HepG2 (cell line): ENCODE measurements around the gene KBTBD3. TPM values are rescaled to one million over a fixed set of nuclear protein-coding genes. Genes with fewer than 3 reads are reported as not detected.

Source experiments
- BCL6 ChIP-seq: IDR thresholded peaks from 2 replicates; pipeline ENCODE4 v1.6.1; 2016; ENCODE audit warnings: missing genetic modification reagents, missing compliant biosample characterization
- EP300 ChIP-seq, 3 experiments: sonication (generic) in 1 of 3; formaldehyde crosslinking in 1 of 3; IDR thresholded peaks; 2 replicates each; pipeline versions ENCODE4 v1.5.1 to v1.6.1; 2011 to 2020; ENCODE audit warnings: low read depth in 2 of 3, low read length in 2 of 3, borderline replicate concordance in 1 of 3, improper control_type of control experiment in 1 of 3, mild to moderate bottlenecking in 1 of 3, missing genetic modification reagents in 1 of 3, moderate library complexity in 1 of 3
- HMG20A ChIP-seq: IDR thresholded peaks from 2 replicates; pipeline ENCODE4 v1.6.1; 2016; ENCODE audit warnings: borderline replicate concordance
- KAT8 ChIP-seq: IDR thresholded peaks from 2 replicates; pipeline ENCODE4 v1.6.1; 2016; ENCODE audit warnings: missing genetic modification reagents, missing compliant biosample characterization
- KDM6A ChIP-seq: IDR thresholded peaks from 2 replicates; pipeline ENCODE4 v1.6.1; 2016; ENCODE audit warnings: low read depth
- NRL ChIP-seq: sonication (generic); formaldehyde crosslinking; IDR thresholded peaks from 2 replicates; pipeline ENCODE4 v1.5.0; 2020; ENCODE audit warnings: missing genetic modification reagents, mild to moderate bottlenecking, moderate library complexity, borderline replicate concordance
- PHF20 ChIP-seq: sonication (generic); formaldehyde crosslinking; IDR thresholded peaks from 2 replicates; pipeline ENCODE4 v1.5.0; 2020; ENCODE audit warnings: mild to moderate bottlenecking, missing genetic modification reagents
- RXRA ChIP-seq: sonication (generic); formaldehyde crosslinking; IDR thresholded peaks from 2 replicates; pipeline ENCODE4 v1.5.1; 2020; ENCODE audit warnings: missing genetic modification reagents
- SMARCE1 ChIP-seq: fragments of 450-650 bp; IDR thresholded peaks from 2 replicates; pipeline ENCODE4 v1.6.1; 2017; ENCODE audit warnings: borderline replicate concordance
- SP140L ChIP-seq: sonication (generic); formaldehyde crosslinking; IDR thresholded peaks from 2 replicates; pipeline ENCODE4 v1.4.0; 2020; ENCODE audit warnings: missing genetic modification reagents, borderline replicate concordance
- TBX2 ChIP-seq: sonication (generic); formaldehyde crosslinking; IDR thresholded peaks from 2 replicates; pipeline ENCODE4 v1.5.0; 2020; ENCODE audit warnings: missing genetic modification reagents, mild to moderate bottlenecking, borderline replicate concordance
- TSC22D2 ChIP-seq: sonication (generic); formaldehyde crosslinking; IDR thresholded peaks from 2 replicates; pipeline ENCODE4 v1.5.1; 2020; ENCODE audit warnings: missing genetic modification reagents, mild to moderate bottlenecking, borderline replicate concordance
- ZFYVE20 ChIP-seq: sonication (generic); formaldehyde crosslinking; IDR thresholded peaks from 2 replicates; pipeline ENCODE4 v1.8.0; 2023; ENCODE audit warnings: low read depth, mild to moderate bottlenecking, moderate library complexity, missing genetic modification reagents, borderline replicate concordance
- ZNF224 ChIP-seq: sonication (generic); formaldehyde crosslinking; IDR thresholded peaks from 2 replicates; pipeline ENCODE4 v1.5.0; 2020; ENCODE audit warnings: mild to moderate bottlenecking, missing genetic modification reagents
- ZNF263 ChIP-seq: sonication (generic); formaldehyde crosslinking; IDR thresholded peaks from 2 replicates; pipeline ENCODE4 v1.4.0; 2020; ENCODE audit warnings: missing genetic modification reagents
- ZNF264 ChIP-seq: sonication (generic); formaldehyde crosslinking; IDR thresholded peaks from 2 replicates; pipeline ENCODE4 v1.4.0; 2020; ENCODE audit warnings: missing genetic modification reagents
- ZNF3 ChIP-seq: IDR thresholded peaks from 2 replicates; pipeline ENCODE4 v1.7.0; 2017; ENCODE audit warnings: inconsistent platforms
- ZNF317 ChIP-seq: sonication (generic); formaldehyde crosslinking; IDR thresholded peaks from 2 replicates; pipeline ENCODE4 v1.5.0; 2020; ENCODE audit warnings: mild to moderate bottlenecking, missing genetic modification reagents
- ZNF746 ChIP-seq: sonication (generic); formaldehyde crosslinking; IDR thresholded peaks from 2 replicates; pipeline ENCODE4 v1.8.0; 2022; ENCODE audit warnings: mild to moderate bottlenecking, missing genetic modification reagents
- polyA plus RNA-seq, 8 experiments: library from polyadenylated mRNA; depleted of rRNA in 3 of 8; stranded (reverse) in 7 of 8; unstranded in 1 of 8; fragments of >200 nt; fragmentation: Illumina TruSeq in 4 of 8; extraction: Trizol in 4 of 8; gene quantifications; 2 replicates each; pipeline versions ENCODE4 v1.2.1 to v1.2.3, GENCODE V29; 2011 to 2016; ENCODE audit warnings: low read depth in 4 of 8, missing spikeins in 1 of 8, mixed read lengths in 1 of 8; ENCODE audit not compliant: insufficient read depth in 1 of 8
- total RNA-seq, 5 experiments: library from RNA; depleted of rRNA; stranded (reverse); fragments of >200 nt; fragmentation: Illumina TruSeq; extraction: Trizol; gene quantifications; 2 replicates each; pipeline ENCODE4 v1.2.3, GENCODE V29; 2016; ENCODE audit warnings: low read depth in 1 of 5
- TF ChIP-seq, protein P1 (sequence below): sonication (generic); formaldehyde crosslinking; IDR thresholded peaks from 2 replicates; pipeline ENCODE4 v1.4.0; 2020; ENCODE audit warnings: missing genetic modification reagents
- TF ChIP-seq, protein P2 (sequence below): sonication (generic); formaldehyde crosslinking; IDR thresholded peaks from 2 replicates; pipeline ENCODE4 v1.4.0; 2020; ENCODE audit warnings: missing genetic modification reagents
- TF ChIP-seq, protein P3 (sequence below): sonication (generic); formaldehyde crosslinking; IDR thresholded peaks from 2 replicates; pipeline ENCODE4 v1.4.0; 2020; ENCODE audit warnings: mild to moderate bottlenecking, missing genetic modification reagents

KBTBD3 gene
- total and polyA plus RNA-seq, 2 of the 13 experiments (the other 11 are each of a cell fraction or from before 2014, with no cell fraction given) = 1.8 to 7.4 TPM

DNA sequence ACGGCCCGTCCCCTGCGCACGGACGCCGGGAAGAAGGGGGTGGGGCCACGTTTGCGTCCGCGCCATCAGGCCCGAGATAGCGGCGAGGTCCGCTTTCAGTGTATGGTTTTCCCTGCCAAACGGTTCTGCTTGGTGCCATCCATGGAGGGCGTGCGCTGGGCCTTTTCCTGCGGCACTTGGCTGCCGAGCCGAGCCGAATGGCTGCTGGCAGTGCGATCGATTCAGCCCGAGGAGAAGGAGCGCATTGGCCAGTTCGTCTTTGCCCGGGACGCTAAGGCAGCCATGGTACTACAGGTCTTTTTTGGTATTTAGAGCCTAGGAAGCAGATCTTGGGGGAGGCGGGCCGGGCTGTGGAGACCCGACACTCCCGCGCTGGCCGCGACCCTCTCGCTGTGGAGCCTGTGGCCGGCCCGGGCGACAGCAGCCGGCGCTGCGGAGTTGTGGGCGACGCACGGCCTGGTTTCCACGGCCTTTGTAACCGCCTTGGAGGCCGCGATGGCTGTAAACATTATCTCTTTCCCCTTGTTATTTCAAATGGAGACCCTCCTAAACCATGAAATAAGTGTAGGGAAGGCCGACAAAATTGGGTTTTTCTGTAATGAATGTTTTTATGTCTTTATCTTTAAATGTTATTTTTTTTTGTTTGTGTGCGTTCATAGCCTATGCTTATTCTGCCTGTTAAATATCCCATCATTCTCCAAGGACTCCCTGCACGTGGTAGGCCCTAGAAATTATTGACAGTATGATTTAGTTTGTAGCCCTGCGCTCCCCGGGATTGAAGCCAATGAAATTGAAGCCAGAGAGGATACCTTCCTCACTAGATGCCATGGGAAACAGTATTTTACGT, 685 bp upstream of the KBTBD3 start, which contains the start of gene AASDHPPT (continued):
- TF ChIP-seq, protein P1, sequence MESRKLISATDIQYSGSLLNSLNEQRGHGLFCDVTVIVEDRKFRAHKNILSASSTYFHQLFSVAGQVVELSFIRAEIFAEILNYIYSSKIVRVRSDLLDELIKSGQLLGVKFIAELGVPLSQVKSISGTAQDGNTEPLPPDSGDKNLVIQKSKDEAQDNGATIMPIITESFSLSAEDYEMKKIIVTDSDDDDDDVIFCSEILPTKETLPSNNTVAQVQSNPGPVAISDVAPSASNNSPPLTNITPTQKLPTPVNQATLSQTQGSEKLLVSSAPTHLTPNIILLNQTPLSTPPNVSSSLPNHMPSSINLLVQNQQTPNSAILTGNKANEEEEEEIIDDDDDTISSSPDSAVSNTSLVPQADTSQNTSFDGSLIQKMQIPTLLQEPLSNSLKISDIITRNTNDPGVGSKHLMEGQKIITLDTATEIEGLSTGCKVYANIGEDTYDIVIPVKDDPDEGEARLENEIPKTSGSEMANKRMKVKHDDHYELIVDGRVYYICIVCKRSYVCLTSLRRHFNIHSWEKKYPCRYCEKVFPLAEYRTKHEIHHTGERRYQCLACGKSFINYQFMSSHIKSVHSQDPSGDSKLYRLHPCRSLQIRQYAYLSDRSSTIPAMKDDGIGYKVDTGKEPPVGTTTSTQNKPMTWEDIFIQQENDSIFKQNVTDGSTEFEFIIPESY (CRISPR knock-in tag) = 0 out of 2 replicates have a peak, but pooled peaks have one; percentile 9
- TF ChIP-seq HMG20A (CRISPR knock-in tag) = no peak; the same call in 1 of the 2 replicates
- peak; percentile 34; the same call in 1 of the 2 replicates for TF ChIP-seq RXRA (CRISPR knock-in tag)
- peak; percentile 41; the same call in 1 of the 2 replicates for TF ChIP-seq PHF20
- TF ChIP-seq KDM6A (CRISPR knock-in tag) = peak; percentile 42
- no peak for TF ChIP-seq ZNF264 (CRISPR knock-in tag)
- TF ChIP-seq, protein P2, sequence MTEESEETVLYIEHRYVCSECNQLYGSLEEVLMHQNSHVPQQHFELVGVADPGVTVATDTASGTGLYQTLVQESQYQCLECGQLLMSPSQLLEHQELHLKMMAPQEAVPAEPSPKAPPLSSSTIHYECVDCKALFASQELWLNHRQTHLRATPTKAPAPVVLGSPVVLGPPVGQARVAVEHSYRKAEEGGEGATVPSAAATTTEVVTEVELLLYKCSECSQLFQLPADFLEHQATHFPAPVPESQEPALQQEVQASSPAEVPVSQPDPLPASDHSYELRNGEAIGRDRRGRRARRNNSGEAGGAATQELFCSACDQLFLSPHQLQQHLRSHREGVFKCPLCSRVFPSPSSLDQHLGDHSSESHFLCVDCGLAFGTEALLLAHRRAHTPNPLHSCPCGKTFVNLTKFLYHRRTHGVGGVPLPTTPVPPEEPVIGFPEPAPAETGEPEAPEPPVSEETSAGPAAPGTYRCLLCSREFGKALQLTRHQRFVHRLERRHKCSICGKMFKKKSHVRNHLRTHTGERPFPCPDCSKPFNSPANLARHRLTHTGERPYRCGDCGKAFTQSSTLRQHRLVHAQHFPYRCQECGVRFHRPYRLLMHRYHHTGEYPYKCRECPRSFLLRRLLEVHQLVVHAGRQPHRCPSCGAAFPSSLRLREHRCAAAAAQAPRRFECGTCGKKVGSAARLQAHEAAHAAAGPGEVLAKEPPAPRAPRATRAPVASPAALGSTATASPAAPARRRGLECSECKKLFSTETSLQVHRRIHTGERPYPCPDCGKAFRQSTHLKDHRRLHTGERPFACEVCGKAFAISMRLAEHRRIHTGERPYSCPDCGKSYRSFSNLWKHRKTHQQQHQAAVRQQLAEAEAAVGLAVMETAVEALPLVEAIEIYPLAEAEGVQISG (CRISPR knock-in tag) = peak; percentile 34; the same call in 1 of the 2 replicates
- peak; percentile 89 for TF ChIP-seq ZNF224 (CRISPR knock-in tag)
- no peak for TF ChIP-seq SMARCE1
- peak; percentile 53; the same call in 1 of the 2 replicates for TF ChIP-seq TBX2 (CRISPR knock-in tag)
- TF ChIP-seq BCL6 (CRISPR knock-in tag) = 0 out of 2 replicates have a peak, but pooled peaks have one; percentile 9
- peak; percentile 26; the same call in 1 of the 2 replicates for TF ChIP-seq ZFYVE20 (CRISPR knock-in tag)
- TF ChIP-seq EP300 (IDR thresholded peaks at IDR 0.05; ENCODE audit: low read depth in 2 of 2, low read length in 2 of 2) = no peak
- TF ChIP-seq EP300 (CRISPR knock-in tag; IDR thresholded peaks at IDR 0.05; ENCODE audit: borderline replicate concordance) = no peak
- TF ChIP-seq, protein P3, sequence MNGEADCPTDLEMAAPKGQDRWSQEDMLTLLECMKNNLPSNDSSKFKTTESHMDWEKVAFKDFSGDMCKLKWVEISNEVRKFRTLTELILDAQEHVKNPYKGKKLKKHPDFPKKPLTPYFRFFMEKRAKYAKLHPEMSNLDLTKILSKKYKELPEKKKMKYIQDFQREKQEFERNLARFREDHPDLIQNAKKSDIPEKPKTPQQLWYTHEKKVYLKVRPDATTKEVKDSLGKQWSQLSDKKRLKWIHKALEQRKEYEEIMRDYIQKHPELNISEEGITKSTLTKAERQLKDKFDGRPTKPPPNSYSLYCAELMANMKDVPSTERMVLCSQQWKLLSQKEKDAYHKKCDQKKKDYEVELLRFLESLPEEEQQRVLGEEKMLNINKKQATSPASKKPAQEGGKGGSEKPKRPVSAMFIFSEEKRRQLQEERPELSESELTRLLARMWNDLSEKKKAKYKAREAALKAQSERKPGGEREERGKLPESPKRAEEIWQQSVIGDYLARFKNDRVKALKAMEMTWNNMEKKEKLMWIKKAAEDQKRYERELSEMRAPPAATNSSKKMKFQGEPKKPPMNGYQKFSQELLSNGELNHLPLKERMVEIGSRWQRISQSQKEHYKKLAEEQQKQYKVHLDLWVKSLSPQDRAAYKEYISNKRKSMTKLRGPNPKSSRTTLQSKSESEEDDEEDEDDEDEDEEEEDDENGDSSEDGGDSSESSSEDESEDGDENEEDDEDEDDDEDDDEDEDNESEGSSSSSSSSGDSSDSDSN (CRISPR knock-in tag) = no peak
- peak; percentile 66; the same call in 1 of the 2 replicates for TF ChIP-seq ZNF317 (CRISPR knock-in tag)
- TF ChIP-seq KAT8 (CRISPR knock-in tag) = peak; percentile 42; the same call in 1 of the 2 replicates
- peak; percentile 23; the same call in 1 of the 2 replicates for TF ChIP-seq ZNF263
- peak; percentile 92 for TF ChIP-seq NRL (CRISPR knock-in tag)
- peak; percentile 71; the same call in 1 of the 2 replicates for TF ChIP-seq TSC22D2 (CRISPR knock-in tag)
- TF ChIP-seq ZNF746 (CRISPR knock-in tag) = no peak; the same call in 1 of the 2 replicates
- peak; percentile 84 for TF ChIP-seq SP140L (CRISPR knock-in tag)
- no peak for TF ChIP-seq ZNF3 (CRISPR knock-in tag)
